H4 (cell line): ENCODE data around the gene FAM107A. TPM values are rescaled to one million over a fixed set of nuclear protein-coding genes. Genes with fewer than 3 reads are reported as not detected.
"Not testable (repeated sequence)": the region's sequence is repeated elsewhere in the genome, so short reads cannot be mapped to it uniquely, and the experiment has no call there.

Experiments
- DNase-seq: peaks from one replicate; pipeline ENCODE4 v3.0.0-alpha.2; 2015; ENCODE audit warnings: low spot score
- total RNA-seq: library from RNA; depleted of rRNA; stranded (reverse); fragments of >200 nt; shearing (Covaris generic); gene quantifications from 2 replicates; pipeline ENCODE4 v1.2.3, GENCODE V29; 2014

The FAM107A gene
- total RNA-seq, 1 experiment from 2014 or later = not detected

DNA sequence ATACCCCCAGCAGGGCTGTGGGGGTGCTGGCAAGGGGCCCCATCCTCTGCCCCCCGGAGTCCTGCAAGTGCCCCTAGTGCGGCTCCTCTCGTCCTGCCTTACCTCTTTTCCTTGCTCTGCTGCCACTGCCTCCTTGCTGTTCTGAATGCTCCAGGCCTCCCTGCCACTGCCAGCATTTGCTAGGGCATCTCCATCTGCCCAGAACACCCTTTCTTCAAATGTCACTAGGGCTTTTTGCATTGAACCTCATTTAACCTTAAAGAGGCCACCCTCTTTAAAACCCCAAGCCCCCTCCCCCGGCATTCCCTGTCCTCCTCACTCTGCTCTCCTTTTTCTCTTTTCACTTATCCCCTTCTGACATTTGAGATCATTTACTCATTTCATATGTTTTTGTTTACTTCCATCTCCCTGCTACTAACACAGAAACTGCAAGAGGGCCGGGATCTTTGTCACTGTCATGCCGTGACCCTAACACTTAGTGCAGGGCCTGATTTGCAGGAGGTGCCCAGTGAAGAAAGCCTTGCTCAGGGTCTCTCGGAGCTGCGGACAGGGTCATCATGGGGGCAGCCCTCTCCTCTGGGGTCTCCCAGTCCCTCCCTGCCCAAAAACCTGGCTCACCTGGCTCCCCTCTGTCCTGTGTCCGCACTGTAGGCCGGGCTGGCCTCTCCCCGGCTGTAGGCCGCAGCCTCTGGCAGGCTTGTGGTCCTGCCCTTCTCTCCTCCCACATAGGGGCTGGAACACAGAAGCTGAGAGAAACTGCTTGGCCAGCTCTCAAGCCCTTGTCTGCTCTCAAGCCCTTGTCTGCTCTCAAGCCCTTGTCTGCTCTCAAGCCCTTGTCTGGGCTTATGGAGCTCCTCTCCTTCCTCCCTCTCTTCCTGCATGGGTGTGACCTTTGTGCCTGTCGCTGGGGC is 40.4 kb downstream of the FAM107A start, which contains the start of gene ACOX2:
ACOX2 (minus strand) TSS at position 690 of the 911 bp plus-strand sequence. CDS start 2,084 bp downstream, outside the sequence.
- no peak for DNase-seq

DNA sequence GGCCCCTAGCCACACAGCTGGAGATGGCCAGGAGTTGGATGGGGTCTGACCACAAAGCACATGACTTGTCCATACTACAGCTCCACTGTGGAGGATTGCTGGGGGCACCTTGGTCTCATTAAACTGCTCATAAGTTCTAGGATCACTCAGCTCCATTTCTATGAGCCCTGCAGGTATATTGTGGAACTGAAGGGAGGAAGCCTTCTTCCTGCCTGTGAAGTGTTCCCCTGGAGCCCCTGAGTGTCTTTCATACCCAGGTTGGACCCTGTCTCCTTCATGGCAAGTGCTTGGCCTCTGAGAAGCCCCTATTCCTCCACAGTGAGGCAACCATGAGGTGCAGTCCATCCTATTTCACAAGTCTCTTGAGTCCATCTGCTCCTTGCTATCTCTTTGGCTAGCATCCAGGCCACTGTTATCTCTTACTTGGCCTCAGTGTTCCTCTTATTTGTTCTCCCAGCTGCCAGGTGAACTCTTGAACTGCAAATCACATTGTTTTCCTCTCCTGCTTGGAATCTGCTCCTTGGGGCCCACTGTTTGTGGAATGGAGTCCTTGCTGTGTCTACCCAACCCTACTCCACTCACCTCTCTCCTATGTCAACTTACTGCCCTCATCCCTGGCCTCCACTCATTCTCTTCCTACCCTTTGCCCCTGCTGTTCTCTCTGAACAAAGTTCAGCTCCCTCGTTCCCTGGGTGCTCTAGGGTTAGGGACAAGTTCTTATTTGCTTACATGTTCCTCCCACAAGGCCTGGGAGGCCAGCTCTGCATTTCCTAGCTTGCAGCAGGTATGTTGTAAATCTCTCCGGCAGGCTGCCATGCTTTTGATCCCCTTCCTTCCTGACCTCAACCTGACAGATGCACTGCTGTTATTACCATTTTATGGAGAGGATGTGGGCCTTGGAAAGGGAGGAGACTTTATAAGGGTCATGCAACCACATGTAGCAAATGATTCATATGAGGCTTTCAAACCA is 41.4 kb downstream of the FAM107A start:
- no peak for DNase-seq

DNA sequence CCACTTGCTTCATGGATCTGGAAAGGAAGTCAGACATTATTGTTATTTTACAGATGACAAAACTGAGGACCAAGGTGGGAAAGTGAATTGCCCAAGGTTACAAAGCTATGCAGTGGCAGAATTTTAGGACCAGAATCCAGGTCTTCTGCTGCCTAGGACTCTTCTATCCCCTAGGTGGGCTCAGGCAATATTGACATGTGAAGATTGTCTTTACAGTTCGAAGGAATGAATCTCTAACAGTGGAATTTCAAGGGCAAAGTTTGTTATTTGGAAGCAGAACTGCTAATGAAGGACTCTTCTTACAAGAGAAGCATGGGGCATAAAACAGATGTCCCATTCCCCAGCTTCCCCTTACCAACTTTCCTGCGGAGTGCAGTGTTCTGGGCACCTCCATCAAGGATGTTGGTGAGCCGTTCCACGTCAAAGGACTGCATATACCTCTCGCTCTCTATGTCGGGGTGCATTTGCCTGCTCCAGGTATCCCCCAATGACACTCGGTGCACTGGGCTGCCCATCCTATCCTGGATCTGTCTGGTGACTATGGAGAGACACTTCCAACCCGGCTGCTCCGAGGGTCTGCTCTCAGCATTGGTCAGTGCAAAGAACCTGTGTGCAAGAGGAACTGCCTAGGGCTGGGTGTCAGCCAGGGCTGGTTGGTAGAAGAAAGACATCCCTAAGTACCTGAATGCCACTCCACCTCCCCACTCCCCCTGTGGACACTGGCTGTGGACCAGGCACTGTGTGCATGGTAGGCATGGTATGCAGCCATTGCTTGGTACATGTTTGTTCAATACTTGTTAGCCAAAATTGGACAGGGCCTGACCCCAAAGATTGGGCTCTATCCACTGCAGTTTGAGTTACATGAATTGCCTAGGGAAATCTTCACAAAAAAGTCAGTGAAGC is 42.3 kb downstream of the FAM107A start:
- no peak for DNase-seq

DNA sequence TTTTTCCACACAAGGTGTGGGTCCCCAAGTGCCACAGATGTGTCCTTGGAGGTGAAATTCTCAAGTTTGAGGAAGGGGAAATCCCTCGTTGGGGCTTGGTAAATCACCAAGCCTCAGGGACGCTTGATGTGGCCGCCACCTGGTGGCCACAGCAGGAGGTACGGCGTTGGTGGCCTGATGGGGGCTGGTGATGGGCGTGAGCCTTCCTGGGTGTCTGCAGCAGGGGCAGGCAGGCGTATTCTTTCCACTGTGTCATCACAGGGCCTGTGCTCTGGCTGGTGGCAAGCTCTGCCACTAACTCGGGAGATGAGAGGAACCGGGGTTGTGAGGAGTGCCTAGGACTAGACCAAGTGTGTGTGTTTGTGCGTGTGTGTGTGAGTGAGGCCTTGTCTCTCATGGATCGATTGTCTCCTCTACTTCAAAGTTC is 44.4 kb downstream of the FAM107A start:
- DNase-seq = peak; percentile 48

DNA sequence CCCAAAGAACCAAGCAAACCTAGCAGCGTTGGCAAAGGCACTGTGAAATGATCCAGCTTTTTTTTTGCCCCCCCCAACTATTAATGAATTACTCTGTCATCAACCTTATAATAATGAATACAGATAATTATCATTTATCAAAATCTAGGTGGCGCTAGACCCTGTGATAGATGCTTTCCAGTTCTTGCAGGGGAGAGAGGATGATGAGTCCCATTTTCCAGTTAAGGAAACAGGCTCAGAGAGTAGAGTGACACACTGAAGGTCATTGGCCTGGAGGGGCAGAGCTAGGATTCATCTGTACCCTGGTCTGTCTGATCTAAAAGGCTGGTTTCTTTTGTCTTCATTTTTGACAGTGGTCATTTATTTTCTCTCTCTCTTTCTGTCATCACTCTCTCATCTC is 45.2 kb downstream of the FAM107A start:
- no peak for DNase-seq

DNA sequence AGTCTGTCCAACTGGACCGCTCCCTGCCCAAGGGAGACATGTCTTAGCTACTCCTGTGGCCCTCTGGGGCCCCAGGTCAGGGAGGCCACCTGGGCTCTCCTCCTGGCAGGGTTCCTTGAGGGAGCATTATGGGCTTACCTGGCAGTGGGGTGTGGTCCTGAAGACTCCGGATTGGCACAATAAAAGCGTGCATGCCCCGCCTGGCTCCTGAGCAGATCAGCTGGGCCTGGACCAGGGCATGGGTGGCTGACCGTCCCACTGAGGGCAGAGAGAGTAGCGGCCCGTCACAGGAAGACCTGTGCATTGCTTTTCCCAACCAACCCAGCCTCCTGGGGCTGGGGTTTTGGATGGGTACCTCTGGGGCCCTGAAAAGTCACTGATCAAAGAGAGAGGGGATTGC is 45.6 kb downstream of the FAM107A start:
- no peak for DNase-seq

DNA sequence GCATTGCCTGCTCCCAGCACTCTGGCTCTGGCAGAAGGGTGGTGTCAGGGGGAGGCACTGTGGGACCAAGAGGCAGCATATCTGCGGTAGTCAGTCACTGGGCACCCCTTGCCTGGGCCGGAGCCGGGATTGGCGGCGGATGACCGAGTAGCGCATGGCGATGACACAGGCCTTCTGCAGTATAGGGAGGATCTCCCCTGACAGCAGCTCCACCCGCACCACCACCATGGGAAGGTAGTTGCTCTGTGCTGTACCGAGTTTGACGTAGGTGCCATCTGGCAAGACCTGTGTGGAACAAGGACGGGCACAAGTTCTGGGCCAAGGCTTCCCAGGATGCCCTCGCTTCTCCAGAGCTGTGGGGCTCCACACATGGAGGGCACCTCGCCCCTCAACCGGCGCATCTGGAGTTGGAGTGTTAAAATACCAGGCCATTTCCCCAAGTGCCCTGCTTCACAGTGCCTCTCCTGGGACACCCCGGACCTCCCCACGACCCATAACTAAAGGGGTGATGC is 46.8 kb downstream of the FAM107A start:
- no peak for DNase-seq

DNA sequence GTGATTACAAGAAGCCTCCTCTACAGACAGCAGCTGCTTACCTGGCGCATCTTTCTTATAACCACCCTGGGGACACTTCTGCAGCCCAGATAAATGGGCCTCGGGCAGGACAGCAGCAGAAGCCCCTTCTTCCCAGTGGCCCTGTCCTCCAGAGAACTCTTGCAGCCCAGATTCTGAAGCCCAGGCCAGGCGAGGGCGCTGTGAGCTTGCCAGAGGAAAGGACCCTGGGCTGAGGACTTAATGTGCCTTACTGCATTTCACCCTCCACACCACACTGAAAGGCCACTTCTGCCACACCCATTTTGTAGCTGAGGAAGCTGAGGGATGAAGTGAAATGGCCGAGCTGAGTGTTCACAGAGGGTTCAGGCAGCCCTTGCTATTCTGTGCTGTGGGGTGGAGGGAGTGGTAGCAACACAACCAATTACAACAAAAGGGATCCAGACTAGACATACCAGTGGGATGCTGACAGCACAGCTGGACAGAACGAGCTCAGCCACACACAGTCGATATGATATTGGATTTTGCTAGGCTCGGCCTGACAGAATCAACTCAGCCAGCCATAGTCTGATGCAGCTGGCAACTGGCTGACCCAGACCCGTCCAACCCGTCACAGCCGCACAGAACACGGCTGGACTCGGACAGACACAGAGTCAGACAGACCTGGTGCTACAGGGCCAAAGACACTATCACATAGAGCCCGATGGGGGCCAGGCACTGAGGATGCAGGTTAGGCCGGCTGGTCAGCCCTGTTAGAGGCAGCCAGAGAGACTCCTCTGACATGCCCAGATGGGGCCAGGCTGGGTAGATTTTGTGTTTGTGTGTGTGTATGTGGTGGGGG is 47.5 kb downstream of the FAM107A start:
- DNase-seq = no peak

DNA sequence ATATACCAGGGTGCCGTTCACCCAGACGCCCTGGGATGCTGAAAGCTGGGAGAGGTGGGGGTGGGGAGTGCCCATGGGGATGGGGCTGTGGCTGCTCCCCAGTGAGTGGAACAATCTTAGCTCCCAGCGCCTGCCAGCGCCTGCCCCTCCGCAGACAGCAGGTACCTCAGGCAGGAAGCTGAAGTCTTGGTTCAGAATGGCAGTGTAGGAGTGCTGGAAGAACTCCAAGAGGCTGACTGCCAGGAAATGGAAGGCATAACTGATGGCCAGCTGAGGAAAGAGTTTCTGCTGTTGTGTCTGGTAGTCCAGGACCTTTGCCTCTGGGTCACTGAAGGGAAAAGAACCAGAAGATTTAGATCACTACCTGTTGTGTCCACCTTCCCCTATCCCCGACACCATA is 48.6 kb downstream of the FAM107A start:
- peak; percentile 53 for DNase-seq

DNA sequence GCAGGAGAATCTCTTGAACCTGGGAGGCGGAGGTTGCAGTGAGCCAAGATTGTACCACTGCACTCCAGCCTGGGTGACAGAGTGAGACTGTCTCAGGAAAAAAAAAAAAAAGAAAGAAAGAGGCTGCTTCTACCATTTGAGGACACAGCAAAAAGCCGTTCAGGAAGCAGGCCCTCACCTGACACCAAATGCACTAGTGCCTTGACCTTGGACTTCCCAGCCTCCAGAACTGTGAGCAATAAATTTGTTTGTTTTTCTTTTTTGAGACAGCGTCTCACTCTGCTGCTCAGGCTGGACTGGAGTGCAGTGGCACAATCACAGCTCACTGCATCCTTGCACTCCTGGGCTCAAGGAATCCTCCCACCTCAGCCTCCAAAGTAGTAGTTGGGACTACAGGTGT is 49.8 kb downstream of the FAM107A start:
- DNase-seq = not testable (repeated sequence)

DNA sequence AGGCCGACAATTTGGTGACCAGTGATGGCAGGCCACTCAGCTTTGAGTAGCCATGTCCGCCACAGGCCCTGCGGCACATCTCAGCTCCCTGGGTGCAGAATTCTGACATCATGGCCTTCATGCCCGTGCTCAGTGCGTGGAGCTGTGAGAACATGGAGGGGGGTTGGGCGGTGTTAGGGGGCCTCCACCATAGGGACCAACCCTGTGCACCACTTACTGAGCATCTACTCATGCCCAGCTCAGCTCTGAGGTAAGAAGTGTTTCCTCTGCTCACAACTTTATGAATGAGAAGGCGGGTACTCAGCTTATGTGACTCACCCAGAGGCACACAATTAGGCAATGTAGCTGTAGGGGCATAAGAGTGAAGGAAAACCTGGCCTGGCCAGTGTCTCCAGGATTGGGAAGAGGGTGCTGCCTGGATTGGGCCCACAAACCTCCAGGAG is 50.7 kb downstream of the FAM107A start:
- DNase-seq = peak; percentile 89

DNA sequence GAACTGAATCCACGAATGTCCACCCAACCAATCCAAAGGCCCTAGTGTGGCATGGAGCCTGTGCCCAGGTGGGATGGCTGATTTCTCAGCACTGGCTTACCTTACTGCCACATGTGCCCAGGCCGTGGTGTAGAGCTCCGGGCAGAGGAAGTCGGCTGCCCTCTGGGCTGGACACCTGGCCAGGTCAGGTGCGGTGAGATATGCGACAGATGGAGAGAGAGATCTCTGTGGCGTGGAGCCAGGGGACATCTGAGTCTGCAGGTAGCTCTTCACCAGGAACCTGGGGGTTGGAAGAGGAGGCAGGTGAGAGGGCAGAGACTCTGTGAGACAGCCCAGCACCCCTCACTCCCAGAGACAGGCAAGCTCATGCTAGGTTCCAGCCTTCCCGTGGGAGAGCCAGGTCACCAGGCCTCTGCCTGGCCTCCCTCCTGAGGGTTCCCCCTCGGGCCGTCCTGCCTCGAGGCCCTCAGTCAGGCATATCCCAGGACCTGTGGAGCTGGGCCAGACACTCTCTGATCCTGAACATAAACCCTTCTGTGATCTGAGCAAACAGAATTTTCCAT is 52.8 kb downstream of the FAM107A start:
- DNase-seq = no peak

DNA sequence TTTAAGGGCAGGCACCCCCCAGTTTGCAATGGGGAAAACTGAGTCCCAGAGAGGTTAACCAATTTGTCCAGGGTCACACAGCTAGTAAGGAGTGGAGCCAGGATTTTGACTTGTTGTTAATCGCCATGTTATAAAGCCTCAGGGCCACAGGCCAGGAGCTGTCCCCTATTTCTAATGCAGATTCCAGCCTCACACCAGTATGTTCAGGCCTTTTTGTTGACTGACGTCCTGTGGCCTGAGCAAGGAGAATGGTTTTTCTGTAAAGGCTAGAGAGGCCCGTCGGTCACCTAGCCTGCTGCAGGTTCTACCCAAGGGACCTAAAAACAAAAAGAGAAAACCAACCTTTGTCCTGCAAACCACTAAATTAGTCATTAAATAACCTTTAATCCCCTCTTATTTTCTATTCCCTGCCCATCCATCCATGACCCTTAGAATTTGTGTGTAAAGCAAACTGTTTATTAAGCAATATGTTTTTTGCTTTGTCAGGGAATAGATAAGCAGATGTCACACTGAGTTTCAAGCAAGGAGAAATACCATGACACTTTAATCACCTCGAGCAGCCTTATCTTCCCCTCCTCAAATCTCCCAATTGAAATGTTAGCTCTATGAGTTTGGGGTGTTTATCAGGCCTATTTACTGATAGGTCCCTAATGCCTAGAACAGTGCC is 54.3 kb downstream of the FAM107A start:
- no peak for DNase-seq

DNA sequence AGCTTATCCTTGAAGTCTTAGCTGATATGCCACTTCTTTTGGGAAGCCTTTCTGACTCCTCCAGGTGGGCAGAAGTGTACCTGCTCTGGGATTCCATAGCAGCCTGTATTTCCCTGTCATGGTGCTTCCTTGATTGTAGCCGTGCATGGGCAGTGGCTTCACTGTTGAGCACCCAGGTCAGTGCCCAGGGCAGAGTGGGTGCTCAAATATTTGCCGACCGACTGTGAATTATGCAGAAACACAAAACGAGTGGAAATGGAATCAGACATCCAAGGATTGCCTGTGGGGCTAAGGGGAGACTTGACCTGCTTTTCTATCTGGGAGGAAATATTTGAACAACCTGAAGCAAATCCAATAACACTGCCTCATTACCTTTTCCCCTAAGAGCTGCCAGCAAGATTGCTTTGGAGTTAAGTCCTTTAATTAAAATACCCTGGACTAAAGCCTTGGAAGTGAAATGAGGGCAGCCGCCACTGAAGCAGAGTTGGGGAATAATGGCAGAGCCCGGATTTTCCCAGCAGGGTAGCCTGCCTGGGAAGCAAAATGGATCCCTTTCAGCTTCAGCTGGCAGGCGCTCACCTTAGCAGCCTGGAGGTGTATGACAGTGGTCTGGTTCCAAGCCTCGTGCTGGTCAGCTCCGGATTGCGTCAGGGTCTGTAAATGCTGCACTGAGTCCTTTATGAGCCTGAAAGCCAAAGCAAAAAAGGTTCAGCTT is 55.1 kb downstream of the FAM107A start:
- no peak for DNase-seq

DNA sequence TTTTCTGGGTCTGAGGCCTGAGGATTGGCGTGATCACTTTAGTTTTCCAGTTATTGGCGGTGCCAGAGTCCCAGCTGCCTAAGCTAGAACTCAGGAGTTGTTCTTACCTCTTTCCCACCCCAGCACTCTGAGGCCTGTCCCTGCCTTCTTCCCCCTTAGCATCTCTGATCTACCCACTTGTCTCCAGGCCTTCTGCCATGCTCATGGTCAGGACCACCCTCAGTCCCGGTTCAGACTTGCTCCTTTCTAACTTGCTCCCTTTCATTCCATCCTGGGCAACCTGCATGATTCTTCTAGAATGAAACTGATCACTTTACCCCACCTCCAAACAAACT is 55.9 kb downstream of the FAM107A start:
- no peak for DNase-seq

DNA sequence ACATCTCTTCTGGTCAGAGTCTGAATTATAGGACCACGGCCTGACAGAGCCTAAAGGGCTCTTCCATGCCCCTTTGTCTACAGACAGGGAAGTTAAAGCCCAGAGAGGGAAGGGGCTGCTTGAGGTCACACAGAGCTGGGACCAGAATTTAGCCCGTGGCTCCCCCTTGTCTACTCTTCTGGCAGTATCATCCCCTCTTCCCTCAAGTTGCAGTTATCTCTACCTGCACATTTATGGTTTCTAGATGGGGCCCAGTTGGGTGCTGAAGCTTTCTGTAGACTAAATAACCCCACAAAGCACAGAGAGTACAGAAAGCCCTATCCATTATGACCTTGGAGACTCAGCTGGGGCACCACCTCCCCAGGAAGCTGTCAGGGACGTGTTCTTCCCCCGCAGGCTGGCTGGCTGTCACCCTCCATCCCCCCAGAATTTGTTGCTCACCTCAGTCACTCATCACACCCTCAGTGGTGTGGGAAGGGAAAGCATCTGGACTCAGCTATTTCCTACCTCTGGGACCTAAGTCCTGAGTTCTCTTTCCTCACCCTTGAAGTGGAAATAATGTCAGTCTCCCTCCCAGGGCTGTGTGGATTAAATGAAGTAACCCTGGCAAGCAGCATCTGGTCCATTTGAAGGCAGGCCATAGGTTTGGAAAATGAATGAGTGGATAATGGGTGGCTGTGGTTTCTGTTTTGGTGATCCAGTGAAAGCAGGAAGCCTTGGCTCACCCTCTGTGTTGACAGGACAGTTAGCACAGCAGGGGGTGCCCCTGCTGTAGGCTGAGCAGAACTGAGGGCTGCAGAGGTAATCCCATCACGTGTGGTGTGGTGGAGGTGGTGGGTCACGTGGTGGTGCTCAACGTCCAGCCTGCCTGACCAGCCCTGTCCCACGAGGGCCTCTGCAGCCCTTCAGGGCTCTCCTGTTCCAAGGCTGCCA is 56.5 kb downstream of the FAM107A start:
- peak; percentile 32 for DNase-seq

DNA sequence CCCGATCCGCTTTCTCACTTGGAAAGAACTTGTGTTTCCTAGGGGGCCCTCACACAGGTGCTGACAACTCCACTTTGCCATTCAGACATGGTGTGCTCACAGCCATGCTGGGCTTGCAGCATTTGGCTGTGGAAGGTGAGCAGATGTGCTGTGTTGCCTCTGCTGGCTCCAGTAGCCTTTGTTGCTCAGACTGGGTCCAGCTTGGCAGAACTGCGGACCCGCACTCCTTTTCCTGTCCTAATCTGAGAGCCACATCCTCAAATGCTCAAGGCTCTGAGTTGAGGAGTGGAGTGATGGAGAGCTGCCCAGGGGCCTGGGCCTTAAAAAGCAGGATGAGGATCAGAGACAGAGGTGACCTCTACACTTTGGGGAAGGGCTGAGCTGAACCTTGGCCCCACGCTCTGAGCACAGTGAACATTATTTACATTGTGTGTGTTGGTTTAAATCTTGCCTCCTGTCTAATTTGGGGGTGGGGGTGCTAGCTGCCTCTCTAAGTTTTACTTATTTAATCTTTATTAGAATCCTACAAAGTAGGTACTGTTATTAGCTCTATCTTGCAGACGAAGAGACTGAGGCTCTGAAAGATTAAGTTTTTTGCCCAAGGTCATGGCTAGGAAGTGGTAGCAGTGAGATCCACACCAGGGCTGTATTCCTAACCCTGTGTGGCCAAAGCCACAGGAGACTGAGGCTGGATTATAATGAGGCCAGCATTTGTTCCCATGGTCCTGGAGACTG is 57.4 kb downstream of the FAM107A start:
- no peak for DNase-seq
